SK-N-SH (cell line): ENCODE data around the gene CTXN3. TPM values are rescaled to one million over a fixed set of nuclear protein-coding genes. Genes with fewer than 3 reads are reported as not detected.

Experiments
- CTCF ChIA-PET: fragments of 300-600, 350-600 bp; formaldehyde crosslinking; extraction: SDS; loops from one replicate; lab custom pipeline; 2021; lab: Yijun Ruan, JAX
- POLR2A ChIA-PET: fragments of 350-600 bp; sonication (Branson Sonifier 250); formaldehyde crosslinking; extraction: SDS; loops from one replicate; lab custom pipeline; 2020; ENCODE audit warnings: antibody characterized with exemption, inconsistent platforms; lab: Yijun Ruan, JAX
- DNase-seq: peaks from one replicate; pipeline ENCODE4 v3.0.0; 2012
- H2AFZ ChIP-seq: fragments of 200-600 bp; sonication (generic); 2 replicates; pipeline ENCODE4 v1.8.1; 2016; ENCODE audit warnings: antibody characterized with exemption, mild to moderate bottlenecking, low read depth
- H3F3A ChIP-seq: fragments of 200-600 bp; sonication (generic); replicated peaks from 2 replicates; pipeline ENCODE3; 2016; ENCODE audit warnings: antibody characterized with exemption, mild to moderate bottlenecking; ENCODE audit not compliant: insufficient read depth
- H3K27ac ChIP-seq, 2 experiments: fragments of 200-500 bp in 1 of 2; fragments of 200-600 bp in 1 of 2; sonication (Bioruptor generic) in 1 of 2; sonication (generic), shearing (Covaris generic) in 1 of 2; 2 replicates each; pipeline versions ENCODE4 v1.5.1 to v1.6.1; 2014 to 2016; ENCODE audit warnings: low read depth in 2 of 2, inconsistent platforms in 1 of 2, low read length in 1 of 2, mild to moderate bottlenecking in 1 of 2, mixed read lengths in 1 of 2
- H3K27me3 ChIP-seq: fragments of 200-600 bp; sonication (generic), shearing (Covaris generic); 2 replicates; pipeline ENCODE4 v1.6.1; 2016; ENCODE audit warnings: mixed run types; ENCODE audit not compliant: insufficient read depth
- H3K36me3 ChIP-seq, 2 experiments: fragments of 200-500 bp in 1 of 2; fragments of 200-600 bp in 1 of 2; sonication (Bioruptor generic) in 1 of 2; sonication (generic) in 1 of 2; replicated peaks in 1 of 2; 2 replicates each; pipeline versions ENCODE3 to v1.5.1; 2014 to 2016; ENCODE audit warnings: low read length in 1 of 2, mild to moderate bottlenecking in 1 of 2; ENCODE audit not compliant: insufficient read depth in 2 of 2, control insufficient read depth in 1 of 2
- H3K4me1 ChIP-seq, 2 experiments: fragments of 200-500 bp in 1 of 2; fragments of 200-600 bp in 1 of 2; sonication (Bioruptor generic) in 1 of 2; sonication (generic), shearing (Covaris generic) in 1 of 2; 2 replicates each; pipeline versions ENCODE4 v1.5.1 to v1.6.1; 2014 to 2016; ENCODE audit warnings: low read depth in 1 of 2, low read length in 1 of 2, mixed run types in 1 of 2; ENCODE audit not compliant: insufficient read depth in 2 of 2, control insufficient read depth in 1 of 2
- H3K4me2 ChIP-seq: fragments of 200-600 bp; sonication (generic), shearing (Covaris generic); 2 replicates; pipeline ENCODE4 v1.6.1; 2017; ENCODE audit warnings: mixed run types
- H3K4me3 ChIP-seq, 2 experiments: fragments of 200-500 bp in 1 of 2; fragments of 200-600 bp in 1 of 2; sonication (Bioruptor generic) in 1 of 2; sonication (generic), shearing (Covaris generic) in 1 of 2; 2 replicates each; pipeline versions ENCODE4 v1.5.1 to v1.8.1; 2014 to 2016; ENCODE audit warnings: low read depth in 2 of 2, inconsistent platforms in 1 of 2, low read length in 1 of 2, mild to moderate bottlenecking in 1 of 2, mixed read lengths in 1 of 2, moderate library complexity in 1 of 2
- H3K79me2 ChIP-seq: fragments of 200-600 bp; sonication (generic); 2 replicates; pipeline ENCODE4 v1.8.1; 2017; ENCODE audit warnings: mild to moderate bottlenecking; ENCODE audit not compliant: insufficient read depth
- H3K9ac ChIP-seq: fragments of 200-600 bp; sonication (generic); 2 replicates; pipeline ENCODE4 v1.6.1; 2017; ENCODE audit warnings: mixed run types
- H3K9me2 ChIP-seq: fragments of 200-600 bp; sonication (generic); 2 replicates; pipeline ENCODE4 v1.6.1; 2017; ENCODE audit warnings: mixed run types
- H3K9me3 ChIP-seq: fragments of 200-600 bp; sonication (generic); 2 replicates; pipeline ENCODE4 v1.6.1; 2017; ENCODE audit warnings: mixed run types, mild to moderate bottlenecking, moderate library complexity
- H4K20me1 ChIP-seq: fragments of 200-600 bp; sonication (generic); 2 replicates; pipeline ENCODE4 v1.6.1; 2017; ENCODE audit warnings: mild to moderate bottlenecking, mixed run types; ENCODE audit not compliant: insufficient read depth
- CHD2 ChIP-seq: fragments of 150-350 bp; IDR thresholded peaks from 2 replicates; pipeline ENCODE4 v1.6.1; 2018; ENCODE audit warnings: low read length; ENCODE audit not compliant: partially characterized antibody
- EP300 ChIP-seq, 2 experiments: IDR thresholded peaks; 2 replicates each; pipeline versions ENCODE4 v1.4.0 to v1.6.1; 2012; ENCODE audit warnings: borderline replicate concordance in 1 of 2, low read depth in 1 of 2, low read length in 1 of 2
- FOSL2 ChIP-seq: IDR thresholded peaks from 2 replicates; pipeline ENCODE4 v1.4.0; 2012; ENCODE audit warnings: low read depth, mild to moderate bottlenecking, moderate library complexity, borderline replicate concordance
- FOXJ3 ChIP-seq: sonication (generic); formaldehyde crosslinking; IDR thresholded peaks from 2 replicates; pipeline ENCODE4 v1.5.1; 2020; ENCODE audit warnings: mild to moderate bottlenecking, missing genetic modification reagents
- GATA2 ChIP-seq: sonication (generic); formaldehyde crosslinking; IDR thresholded peaks from 2 replicates; pipeline ENCODE4 v1.5.0; 2020; ENCODE audit warnings: mild to moderate bottlenecking, missing genetic modification reagents
- MEF2A ChIP-seq: IDR thresholded peaks from 2 replicates; pipeline ENCODE4 v1.4.0; 2012; ENCODE audit warnings: low read depth, borderline replicate concordance
- NRF1 ChIP-seq: IDR thresholded peaks from 2 replicates; pipeline ENCODE4 v1.6.1; 2012; ENCODE audit warnings: low read depth, mild to moderate bottlenecking, low read length
- PBX3 ChIP-seq: IDR thresholded peaks from 2 replicates; pipeline ENCODE4; 2012
- POLR2AphosphoS5 ChIP-seq: IDR thresholded peaks from 2 replicates; pipeline ENCODE4 v1.6.1; 2012; ENCODE audit warnings: low read depth, low read length
- RCOR1 ChIP-seq: fragments of 150-350 bp; IDR thresholded peaks from 2 replicates; pipeline ENCODE4 v1.6.1; 2017; ENCODE audit warnings: antibody characterized with exemption, low read length
- RFX5 ChIP-seq: IDR thresholded peaks from 2 replicates; pipeline ENCODE4 v1.6.1; 2012; ENCODE audit warnings: mild to moderate bottlenecking, improper control_type of control experiment, low read length
- SMC3 ChIP-seq: IDR thresholded peaks from 2 replicates; pipeline ENCODE4 v1.6.1; 2012; ENCODE audit warnings: low read depth, low read length, improper control_type of control experiment
- TEAD4 ChIP-seq: IDR thresholded peaks from 2 replicates; pipeline ENCODE4 v1.4.0; 2012; ENCODE audit warnings: mild to moderate bottlenecking, borderline replicate concordance; ENCODE audit not compliant: insufficient read depth
- USF1 ChIP-seq: IDR thresholded peaks from 2 replicates; pipeline ENCODE4 v1.4.0; 2012; ENCODE audit warnings: low read depth, borderline replicate concordance
- USF2 ChIP-seq: fragments of 150-350 bp; IDR thresholded peaks from 2 replicates; pipeline ENCODE4 v1.6.1; 2017; ENCODE audit warnings: antibody characterized with exemption, low read length, low read depth, borderline replicate concordance
- YY1 ChIP-seq: IDR thresholded peaks from 2 replicates; pipeline ENCODE4 v1.4.0; 2012; ENCODE audit warnings: low read depth, mild to moderate bottlenecking
- WGBS: methylation state at CpG from one replicate; pipeline ENCODE4 v1.1.6; 2017; ENCODE audit warnings: low lambda C conversion rate; 5-methylcytosine and 5-hydroxymethylcytosine counted together
- polyA plus RNA-seq, 3 experiments: library from polyadenylated mRNA; depleted of rRNA; stranded (reverse); fragments of >200 nt; gene quantifications; 2 replicates each; pipeline ENCODE4 v1.2.3, GENCODE V29; 2012
- TF ChIP-seq, protein P1 (sequence below): fragments of 150-350 bp; IDR thresholded peaks from 2 replicates; pipeline ENCODE4 v1.6.1; 2016; ENCODE audit warnings: mild to moderate bottlenecking, low read depth, low read length

Gene CTXN3
- polyA plus RNA-seq, 1 of the 3 experiments (the other 2 are of a cell fraction) = not detected

DNA sequence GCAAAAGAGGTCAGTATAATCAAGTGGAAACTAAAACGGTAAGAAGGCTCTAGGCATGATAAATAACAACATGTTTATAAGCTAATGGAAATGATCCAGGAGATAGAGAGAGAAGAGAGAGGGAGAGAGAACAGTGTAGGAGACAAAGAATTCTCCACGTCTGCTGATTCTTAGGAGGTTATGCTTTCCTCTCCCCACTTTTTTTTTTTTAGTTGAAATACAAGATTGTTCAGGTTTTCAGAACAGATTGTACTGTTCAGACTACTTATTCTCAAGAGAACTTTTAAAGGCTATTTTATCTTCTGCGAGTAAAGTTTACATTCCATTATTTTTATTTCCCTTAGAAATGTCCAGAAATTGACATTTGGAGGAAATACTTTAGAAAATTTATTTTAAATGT lies 58.3 kb downstream of the CTXN3 start:
- Histone ChIP-seq H3K9me2 (no peaks in the 10 kb centered on the region), H3F3A (no peaks in the 10 kb centered on the region), H3K27ac (no peak overlapping the region), H2AFZ (no peak overlapping the region), H3K4me2 (no peak overlapping the region), H3K4me3 (no peak overlapping the region), H3K4me1 (no peaks in the 10 kb centered on the region), H3K79me2 (no peaks in the 10 kb centered on the region), H3K9ac (no peak overlapping the region), H4K20me1 (no peaks in the 10 kb centered on the region), H3K9me3 (no peaks in the 10 kb centered on the region), H3K36me3 (no peaks in the 10 kb centered on the region), H3K27me3 (no peaks in the 10 kb centered on the region; the same call in 1 of the 2 replicates)
- no peak for DNase-seq
- 13% methylated on average over 3 of the region's 3 CpGs for WGBS
- CTCF ChIA-PET = no interaction called here
- TF ChIP-seq POLR2AphosphoS5 (no peak), USF1 (no peak), SMC3 (no peak), FOXJ3 (no peak), NRF1 (no peak), RCOR1 (no peak), FOSL2 (no peak), EP300 (IDR thresholded peaks at IDR 0.05; ENCODE audit: borderline replicate concordance in 1 of 2, low read depth in 1 of 2, low read length in 1 of 2) (no peak), USF2 (no peak), TEAD4 (no peak), YY1 (no peak), GATA2 (CRISPR knock-in tag) (no peak), CHD2 (no peak), MEF2A (no peak), RFX5 (no peak), PBX3 (no peak)
- TF ChIP-seq, protein P1, sequence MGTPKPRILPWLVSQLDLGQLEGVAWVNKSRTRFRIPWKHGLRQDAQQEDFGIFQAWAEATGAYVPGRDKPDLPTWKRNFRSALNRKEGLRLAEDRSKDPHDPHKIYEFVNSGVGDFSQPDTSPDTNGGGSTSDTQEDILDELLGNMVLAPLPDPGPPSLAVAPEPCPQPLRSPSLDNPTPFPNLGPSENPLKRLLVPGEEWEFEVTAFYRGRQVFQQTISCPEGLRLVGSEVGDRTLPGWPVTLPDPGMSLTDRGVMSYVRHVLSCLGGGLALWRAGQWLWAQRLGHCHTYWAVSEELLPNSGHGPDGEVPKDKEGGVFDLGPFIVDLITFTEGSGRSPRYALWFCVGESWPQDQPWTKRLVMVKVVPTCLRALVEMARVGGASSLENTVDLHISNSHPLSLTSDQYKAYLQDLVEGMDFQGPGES = no peak
- POLR2A ChIA-PET = no interaction called here

Other genes with a start within 250 kb of the CTXN3 start
- gene PRRC1, start 131.4 kb upstream of the CTXN3 start, polyA plus RNA-seq (2012; rRNA removed) = 26.6 and 34.2 TPM in 2 replicates
- gene CCDC192, start 54.3 kb downstream of the CTXN3 start, polyA plus RNA-seq (2012; rRNA removed) = not detected in 2 replicates